GM21390 (cell line): ENCODE measurements around the gene MTUS2.

Source experiments
- ATAC-seq: cut with Tn5 transposase; IDR thresholded peaks from one replicate; pipeline ENCODE4 v1.9.1; 2021; ENCODE audit not compliant: unreplicated experiment

The MTUS2 gene

DNA sequence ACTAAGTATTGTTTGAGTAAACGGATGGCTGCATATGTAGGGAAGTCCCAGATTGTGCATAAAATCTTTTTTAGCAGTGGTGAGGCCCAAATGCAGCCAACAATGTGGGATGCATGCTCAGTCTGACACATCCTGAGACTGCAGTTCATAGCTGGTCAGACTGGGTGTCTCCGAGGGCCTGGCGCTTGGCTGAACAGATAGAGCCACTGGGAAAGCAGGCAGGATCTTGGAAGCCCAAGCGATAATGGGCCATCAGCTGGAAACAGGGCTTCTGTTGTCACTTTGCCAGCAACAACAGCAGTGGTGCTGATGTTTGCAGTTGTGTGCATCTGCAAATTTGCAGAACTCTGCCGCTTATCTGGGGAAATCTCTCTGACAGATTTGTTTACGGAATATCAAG, 36.1 kb downstream of the MTUS2 start:
- no peak for ATAC-seq

DNA sequence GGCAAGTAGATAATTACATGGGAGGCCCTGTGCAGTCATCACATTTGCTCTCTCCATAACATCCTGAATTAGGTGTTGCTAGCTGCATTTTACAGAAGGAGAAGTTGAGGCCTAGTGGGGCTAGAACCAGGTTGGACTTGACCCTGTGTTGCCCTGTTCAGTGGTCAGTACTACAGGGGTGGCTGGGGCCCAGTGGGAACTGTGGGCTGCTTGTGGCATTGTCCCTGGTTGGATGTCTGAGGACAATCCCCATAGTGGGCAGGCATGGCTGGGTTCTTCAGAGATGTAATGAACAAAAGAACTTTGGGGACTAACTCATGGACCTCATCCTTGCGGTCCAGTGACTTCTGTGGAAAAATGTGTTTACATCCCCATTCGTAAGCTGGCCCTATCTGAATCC, 38.9 kb downstream of the MTUS2 start:
- no peak for ATAC-seq

DNA sequence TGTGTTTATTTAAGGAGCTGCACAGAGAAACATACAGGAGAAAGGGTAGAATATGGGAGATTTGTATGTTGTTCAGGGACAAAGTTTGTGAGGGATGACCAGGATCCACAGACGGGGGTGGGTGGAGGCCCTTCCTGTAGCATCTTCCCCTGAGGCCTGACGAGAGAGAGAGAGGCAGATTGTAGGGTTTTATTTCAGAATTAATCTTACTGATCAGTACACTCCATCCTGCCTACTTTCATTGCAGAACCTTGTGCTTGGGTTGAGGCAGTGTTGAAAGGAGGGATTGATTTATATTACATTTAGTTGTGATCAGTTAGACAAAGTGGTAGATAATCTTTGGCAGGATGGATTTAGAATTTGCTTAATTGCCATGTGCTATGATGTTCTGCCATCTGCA, 39.6 kb downstream of the MTUS2 start:
- ATAC-seq: no peak

DNA sequence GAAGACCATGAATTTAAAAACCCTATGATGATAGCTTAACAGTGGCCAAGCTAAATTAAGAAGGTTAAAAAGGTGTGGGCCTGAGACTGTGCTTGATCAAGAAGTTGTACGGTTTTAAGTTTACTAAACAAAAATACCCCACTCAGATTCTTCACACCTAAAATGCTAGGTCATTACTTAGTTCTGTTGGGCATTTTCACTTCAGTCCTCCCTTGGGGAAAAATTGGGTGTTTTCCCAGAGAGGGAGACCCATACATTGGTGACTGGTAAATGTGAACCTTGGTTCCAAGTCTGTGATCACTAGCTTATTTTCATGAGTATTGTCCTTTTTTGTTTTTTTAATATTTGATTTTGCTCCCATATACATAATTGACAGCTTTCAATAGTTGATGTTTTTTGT, 44.4 kb downstream of the MTUS2 start:
- no peak for ATAC-seq

DNA sequence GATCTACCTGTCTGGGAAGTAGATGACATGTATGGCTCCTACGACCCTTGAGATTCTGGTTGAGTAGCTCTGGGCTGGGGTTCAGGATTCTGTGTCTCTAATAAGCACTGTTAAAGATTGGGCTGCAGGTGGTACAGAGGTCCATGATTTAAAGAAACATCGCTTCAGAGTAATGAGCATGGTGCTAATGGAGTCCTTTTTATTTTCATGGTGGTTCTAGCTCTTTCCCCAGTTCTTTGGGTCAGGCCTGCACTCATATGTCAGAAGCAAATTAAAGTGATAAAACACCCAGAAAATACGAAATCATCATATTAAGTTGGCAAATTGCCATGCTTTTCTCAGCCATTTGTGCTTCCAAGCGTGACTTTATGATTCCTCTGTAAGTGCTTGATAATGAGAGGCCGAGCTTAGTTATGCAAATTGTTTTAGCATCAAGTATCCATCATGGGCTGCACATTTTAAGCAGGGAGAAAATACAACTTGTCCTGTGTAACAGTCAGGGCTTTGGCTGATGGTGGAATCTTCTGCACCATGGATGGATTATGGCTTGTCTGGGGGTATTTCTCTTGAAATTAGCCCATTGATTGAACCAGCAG, 45.1 kb downstream of the MTUS2 start:
- ATAC-seq: no peak

DNA sequence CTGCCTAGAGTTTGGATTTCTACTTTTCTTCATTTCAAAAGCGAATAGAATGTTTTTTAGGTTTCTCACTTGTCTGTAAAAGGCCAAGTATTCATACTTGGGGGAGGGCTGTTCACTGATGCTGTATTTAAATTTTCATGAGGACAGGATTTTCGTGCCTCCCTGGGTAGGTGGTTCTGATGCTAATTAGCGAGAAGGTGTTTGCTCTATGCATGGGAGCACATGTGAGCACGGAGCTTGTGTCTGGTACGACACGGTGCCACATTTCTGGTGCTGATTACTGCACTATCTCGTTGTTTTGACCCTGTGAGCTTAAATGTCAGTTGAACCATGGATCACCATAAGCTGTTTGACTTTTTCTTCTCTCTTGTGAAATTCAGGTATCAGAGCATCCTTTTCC, 45.8 kb downstream of the MTUS2 start:
- no peak for ATAC-seq

DNA sequence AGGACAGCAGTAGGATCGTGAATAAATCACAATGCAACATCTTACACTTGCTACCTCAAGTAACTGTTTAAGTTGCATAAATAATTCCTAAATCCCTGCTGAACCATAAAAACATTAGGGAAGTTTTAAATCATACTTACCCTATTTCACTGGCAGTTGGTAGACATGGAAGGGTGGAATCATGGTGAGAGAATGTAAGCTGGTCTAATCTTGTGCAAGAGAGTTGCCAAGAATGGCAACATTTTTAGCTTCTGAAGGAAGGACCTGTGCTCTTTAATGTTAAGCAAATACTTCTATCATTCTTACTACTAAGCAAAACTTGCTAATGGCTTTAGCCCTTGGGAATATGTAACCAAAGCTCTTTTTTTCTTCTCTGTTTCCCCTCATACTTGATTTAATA, 46.8 kb downstream of the MTUS2 start:
- no peak for ATAC-seq

DNA sequence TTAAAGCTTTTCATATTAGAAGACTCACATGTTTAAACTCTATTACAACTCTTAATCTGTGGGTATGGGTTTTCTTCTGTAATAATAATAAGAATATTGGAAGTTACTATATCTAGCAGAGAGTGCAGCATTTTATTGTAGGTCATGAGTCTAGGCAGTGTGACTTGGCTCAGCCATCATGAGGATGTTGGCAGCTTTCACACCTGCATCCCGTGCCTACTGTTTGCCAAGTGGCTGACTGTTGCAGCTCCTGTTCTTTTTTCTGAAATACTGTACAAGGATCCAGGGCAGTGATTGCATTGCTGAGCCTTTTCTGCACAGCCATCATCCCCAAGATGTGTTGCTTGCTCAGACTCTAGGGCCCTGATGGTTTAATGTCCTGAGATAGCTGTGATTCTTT, 47.4 kb downstream of the MTUS2 start:
- ATAC-seq: no peak

DNA sequence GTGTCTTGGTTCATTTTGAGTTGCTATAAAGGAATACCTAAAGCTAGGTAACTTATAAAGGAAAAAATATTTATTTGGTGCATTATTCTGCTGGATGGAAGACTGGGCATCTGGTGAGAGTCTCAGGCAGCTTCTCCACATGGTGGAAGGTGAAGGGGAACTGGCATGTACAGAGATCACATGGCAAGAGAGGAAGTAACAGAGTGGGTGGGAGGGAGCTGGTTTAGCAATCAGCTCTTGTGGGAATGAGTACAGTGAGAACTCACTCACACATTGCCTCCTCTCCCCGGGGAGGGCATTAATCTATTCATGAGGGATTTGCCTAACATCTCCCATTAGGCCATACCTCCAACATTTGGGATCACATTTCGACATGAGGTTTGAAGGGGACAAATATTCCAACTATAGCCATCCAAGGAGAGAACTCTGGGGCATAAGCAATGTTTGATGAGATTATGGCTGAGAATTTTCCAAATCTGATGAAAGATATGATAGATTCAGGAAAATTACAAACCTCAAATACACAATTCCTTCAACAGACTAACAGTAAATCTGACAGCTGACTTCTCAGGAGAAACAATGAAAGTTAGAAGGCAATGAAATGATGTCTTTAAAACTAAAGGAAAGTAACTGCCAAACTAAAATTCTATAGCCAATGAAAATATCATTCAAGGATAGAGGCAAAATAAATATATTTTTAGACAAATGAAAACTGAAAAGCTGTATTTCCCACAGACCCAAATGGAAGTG, 52.5 kb downstream of the MTUS2 start:
- ATAC-seq: no peak

DNA sequence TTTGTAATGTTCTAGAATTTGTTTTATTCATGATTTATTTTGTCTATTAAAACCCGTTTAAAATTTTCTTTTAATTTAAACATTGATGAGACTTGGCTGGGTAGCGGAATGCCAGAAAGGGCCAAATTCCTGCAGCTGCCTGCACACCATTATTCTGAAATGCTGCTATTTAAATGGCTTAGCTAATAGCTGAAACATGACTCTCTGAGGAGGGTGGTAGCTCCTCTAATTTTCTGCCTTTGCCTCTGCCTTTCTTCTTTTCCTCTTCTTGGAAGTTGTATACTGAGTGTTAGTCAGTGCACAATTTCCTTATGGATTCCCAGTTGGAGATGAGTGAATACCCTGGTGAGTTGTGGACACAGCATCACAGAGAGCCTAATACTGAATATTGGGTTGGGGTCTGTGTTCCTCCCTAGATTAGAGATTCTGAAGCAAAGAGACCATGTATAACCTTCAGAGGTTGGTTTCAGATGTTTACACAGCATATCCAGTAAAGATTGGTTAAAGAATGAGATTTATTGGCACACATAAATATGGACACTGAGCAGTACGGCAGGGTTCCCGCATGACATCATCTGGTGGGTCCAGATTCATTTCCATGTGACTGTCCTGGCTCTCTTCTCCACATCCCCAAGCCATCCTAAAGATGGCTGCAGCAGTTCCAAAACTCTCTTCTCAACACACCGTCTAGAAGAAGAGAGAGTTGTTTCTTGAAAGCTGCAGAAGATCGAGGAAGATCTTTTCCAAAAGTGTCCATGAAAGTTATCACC, 55.9 kb downstream of the MTUS2 start:
- ATAC-seq: no peak

DNA sequence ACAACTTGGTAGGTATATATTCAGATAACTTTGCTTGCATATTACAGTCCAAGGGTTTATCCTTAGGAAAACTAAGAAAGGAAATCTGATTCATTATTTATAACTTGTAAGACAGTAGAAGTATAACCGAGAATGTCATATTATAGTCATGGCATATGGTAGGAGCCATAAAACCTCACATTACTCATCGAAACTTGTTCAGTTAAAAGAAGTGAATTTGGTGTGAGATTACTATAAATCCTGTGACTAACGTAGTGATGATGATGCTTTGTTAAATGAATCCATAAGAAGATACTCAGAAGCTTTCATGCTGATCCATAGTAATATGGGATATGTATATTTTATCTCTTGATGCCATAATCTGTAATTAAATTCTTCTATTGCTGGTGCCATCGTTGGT, 57.3 kb downstream of the MTUS2 start:
- ATAC-seq: no peak

DNA sequence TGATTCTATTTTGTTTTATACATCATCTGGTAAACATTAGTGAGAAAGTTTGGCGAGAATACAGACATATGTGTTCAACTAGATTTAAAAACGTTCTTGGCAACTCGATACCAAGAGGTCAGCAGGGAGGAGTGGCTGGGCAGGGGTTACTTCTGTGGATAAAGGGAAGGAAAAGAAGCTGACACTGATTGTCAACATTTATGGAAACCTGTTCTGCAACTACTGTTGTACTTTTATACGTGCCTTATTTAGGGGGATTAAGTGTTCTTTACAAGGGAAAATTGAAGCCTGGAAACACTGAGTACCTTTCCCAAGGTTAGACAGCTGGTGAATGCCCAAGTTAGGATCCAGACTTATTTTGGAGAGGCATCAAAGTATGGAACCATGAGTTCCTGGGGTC, 65.0 kb downstream of the MTUS2 start:
- no peak for ATAC-seq

DNA sequence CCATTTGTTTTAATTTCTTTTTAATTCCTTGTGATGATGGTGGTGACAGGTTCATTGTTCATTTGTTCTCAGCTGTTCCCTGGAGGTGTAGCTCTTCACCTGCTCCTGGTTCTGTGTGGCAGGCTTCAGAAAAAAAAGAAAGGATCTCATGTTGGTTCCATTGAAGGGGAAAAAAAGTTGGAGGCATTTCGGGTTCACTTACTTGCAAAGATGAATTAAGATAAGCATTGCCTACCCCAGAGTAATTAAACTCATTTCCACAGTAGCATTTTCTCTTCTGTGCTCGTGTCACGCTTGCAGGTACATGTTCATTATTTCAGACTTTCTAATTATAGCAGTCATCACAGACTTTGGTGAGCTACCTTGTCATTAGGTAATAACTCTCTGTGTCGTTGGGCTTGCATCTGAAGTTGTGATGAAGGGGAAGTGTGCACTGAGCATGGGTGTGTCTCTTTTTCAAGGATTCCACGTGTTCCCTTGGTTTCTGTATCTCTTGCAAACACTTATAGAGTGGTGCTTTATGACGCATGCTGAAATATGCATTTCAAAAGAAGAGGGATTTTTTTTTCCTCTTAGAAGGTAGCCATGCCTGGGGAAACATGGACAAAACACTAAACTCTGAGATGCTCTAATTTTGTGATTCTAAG, 69.1 kb downstream of the MTUS2 start:
- ATAC-seq: no peak

DNA sequence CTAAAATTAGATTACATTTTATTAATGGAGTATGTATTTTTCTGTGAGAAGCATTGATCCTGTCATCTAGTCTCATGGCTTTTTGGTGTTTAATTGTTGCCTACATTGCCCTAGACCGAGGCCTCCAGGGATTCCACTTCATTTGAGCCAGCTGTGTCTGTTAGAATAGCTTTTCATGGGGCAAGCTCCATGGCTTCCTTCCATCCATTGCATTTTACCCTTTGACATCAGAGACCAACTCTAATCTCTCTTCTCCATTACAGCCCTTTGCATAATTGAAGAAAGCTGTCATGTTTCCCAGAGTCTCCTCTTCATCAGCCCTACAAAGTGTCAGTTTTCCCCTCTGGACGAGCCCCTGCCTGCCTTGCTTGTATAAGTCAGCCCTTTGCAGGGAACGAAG, 70.6 kb downstream of the MTUS2 start:
- ATAC-seq: no peak

DNA sequence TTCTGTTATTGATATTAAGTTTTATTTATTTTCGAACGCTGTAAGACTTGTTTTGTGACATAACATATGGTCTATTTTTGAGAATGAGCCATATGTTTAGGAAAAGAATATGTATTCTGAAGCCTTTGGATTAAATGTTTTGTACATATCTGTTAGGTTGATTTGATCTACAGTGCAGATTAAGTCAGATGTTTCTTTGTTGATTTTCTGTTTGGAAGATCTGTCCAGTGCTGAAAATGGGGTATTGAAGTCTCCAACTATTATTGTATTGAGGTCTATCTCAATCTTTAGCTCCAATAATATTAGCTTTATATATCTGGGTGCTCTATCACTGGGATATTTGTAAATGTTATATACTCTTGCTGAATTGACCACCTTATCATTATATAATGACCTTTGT, 97.9 kb downstream of the MTUS2 start:
- ATAC-seq: no peak

DNA sequence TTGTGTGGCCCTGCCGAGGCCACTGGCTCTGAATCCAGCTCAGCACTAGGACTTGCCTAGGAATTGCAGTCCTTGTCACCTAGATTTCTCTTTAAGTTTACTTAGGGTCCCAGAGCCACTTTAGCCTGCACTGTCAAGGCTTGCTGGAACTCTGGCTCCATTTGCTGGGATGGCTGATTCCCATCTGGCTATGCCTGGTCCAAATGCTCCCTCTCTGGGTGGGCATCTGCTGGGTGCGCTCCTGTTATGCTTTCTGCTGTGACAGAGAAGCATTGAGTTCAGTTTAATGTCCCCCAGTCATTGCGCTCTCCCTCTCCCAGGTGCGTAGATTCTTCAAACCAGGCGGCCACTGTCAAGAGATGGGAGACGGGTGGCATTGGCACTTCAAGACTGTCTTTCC, 102.2 kb downstream of the MTUS2 start:
- no peak for ATAC-seq

DNA sequence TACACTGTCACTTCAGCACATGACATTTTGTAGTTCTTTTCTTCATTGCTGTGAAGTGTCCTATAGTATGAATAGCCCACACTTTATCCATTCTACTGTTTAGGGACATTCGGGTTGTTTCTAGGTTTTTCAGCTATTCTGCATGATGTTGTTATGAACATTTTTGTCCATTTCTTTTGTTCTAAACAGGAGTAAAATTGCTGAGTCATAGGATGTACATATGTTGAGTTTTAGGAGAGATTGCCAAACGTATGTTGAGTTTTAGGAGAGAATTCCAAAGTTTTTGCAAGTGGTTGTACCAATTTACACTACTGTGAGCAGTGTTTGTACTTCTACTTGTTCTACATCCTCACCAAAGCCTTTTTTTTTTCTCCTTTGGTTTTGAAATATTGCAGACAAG, 115.0 kb downstream of the MTUS2 start:
- ATAC-seq: no peak

DNA sequence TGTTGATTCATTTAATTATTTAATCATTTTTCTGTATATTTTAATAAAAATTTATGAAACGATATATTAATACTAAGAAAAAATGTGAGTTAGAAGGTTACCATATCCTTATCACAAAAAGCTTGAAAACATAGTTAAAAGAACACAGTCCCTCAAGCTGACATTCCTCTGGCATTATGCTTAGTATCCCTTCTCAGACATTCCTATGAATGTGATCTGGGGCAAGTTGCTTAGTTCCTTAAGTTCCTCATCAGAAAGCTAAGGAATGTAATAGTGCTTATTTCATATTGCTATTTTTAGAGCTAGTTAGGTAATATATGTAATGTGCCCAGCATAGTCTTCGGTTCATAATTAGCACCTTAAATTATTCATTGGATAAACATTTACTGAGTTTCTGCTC, 122.8 kb downstream of the MTUS2 start:
- ATAC-seq: no peak

DNA sequence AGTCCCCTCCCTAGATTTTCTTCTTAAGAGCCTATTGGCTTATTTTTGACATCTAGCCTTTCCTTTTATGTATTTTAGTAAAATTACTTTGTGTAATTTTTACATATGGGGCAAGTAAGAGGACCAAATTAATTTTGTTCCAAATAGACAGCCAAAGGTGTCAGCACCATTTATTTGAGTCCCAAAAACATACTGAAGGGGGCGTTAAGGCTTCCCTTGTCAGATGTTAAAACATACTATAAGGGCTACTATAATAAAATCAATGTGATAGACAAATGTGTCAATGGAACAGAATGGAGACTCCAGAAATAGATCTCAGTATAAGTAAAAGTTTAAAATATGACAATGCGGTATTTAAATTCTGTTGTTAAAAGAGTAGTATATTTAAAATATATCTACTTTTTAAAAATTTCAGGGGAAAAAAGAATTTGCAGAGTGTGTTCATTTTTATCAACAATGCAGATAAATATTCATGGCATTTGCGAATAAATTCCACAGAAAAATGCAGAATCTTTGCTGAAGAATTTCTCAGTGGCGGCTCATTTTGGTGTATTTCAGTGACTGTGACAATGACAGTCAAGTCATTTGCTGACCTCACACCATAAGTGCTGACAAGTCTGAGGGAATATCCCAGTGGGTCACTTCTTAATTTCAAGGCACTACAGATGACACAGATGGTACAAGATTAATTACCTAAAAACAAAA, 133.7 kb downstream of the MTUS2 start:
- ATAC-seq: no peak

DNA sequence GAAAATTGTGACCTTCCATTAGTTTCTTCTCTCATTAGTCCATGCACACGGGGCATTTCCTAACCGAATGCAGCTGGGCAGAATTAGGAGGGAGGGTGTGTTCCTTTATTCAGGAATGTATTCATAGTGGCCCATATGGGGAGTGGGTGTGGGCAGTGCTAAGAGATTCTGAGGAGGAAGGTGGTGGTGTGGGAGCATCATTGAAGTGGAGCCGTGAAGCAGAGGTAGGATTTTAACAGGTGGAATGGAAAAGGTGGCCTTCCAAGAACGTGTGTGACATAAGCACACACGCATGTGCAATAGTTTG, 134.2 kb downstream of the MTUS2 start:
- ATAC-seq: no peak

DNA sequence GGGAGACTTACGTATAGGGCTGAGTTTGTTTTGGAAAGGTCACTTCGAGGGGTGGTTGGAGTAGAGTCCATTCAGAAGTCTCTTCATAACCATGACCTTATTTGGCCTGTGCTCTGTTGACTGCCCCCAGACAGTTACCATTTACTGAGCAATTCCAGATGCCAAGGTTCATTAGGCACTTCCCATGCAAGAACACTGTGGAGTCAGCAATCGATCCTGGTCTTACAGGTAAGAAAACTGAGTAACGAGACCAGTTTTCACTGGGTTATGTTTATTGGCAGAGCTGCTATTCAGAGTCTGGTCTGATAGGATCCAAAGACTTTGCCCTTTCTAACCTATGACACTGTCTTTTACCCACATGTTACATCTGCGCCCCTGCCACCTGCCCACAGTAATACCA, 134.7 kb downstream of the MTUS2 start:
- no peak for ATAC-seq
